Thyroid gland (tissue), 4 donors: Measurements from ENCODE around the gene AFF3.

Experiments
- POLR2A ChIP-seq, 2 donors: fragments of 450-650 bp; IDR thresholded peaks; one replicate each; pipeline ENCODE4 v1.6.1; 2017; ENCODE audit warnings: antibody characterized with exemption in 2 of 2, mild to moderate bottlenecking in 2 of 2, moderate library complexity in 1 of 2
- TF ChIP-seq, protein P1 (sequence below), 6 experiments: fragments of 200-600 bp in 3 of 6; fragments of 450-650 bp in 3 of 6; sonication (generic) in 3 of 6; IDR thresholded peaks; one replicate each; pipeline ENCODE4 v1.5.1; 2016 to 2019; ENCODE audit warnings: antibody characterized with exemption in 6 of 6, mild to moderate bottlenecking in 2 of 6, inconsistent platforms in 1 of 6, moderate library complexity in 1 of 6

GRCh38 chr2:99857867-99858444 is 284.4 kb downstream of the AFF3 start:
- TF ChIP-seq, protein P1, sequence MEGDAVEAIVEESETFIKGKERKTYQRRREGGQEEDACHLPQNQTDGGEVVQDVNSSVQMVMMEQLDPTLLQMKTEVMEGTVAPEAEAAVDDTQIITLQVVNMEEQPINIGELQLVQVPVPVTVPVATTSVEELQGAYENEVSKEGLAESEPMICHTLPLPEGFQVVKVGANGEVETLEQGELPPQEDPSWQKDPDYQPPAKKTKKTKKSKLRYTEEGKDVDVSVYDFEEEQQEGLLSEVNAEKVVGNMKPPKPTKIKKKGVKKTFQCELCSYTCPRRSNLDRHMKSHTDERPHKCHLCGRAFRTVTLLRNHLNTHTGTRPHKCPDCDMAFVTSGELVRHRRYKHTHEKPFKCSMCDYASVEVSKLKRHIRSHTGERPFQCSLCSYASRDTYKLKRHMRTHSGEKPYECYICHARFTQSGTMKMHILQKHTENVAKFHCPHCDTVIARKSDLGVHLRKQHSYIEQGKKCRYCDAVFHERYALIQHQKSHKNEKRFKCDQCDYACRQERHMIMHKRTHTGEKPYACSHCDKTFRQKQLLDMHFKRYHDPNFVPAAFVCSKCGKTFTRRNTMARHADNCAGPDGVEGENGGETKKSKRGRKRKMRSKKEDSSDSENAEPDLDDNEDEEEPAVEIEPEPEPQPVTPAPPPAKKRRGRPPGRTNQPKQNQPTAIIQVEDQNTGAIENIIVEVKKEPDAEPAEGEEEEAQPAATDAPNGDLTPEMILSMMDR (IDR thresholded peaks at IDR 0.05), result no peak
- TF ChIP-seq POLR2A (IDR thresholded peaks at IDR 0.05), result no peak
